Stimulated activated naive CD4-positive, alpha-beta T cell (primary cell): ENCODE data around the gene NDUFA8.

ENCODE experiments used
- DNase-seq, 6 experiments: peaks; one replicate each; lab custom pipeline; 2025; lab: John Stamatoyannopoulos, UW

The NDUFA8 gene

DNA sequence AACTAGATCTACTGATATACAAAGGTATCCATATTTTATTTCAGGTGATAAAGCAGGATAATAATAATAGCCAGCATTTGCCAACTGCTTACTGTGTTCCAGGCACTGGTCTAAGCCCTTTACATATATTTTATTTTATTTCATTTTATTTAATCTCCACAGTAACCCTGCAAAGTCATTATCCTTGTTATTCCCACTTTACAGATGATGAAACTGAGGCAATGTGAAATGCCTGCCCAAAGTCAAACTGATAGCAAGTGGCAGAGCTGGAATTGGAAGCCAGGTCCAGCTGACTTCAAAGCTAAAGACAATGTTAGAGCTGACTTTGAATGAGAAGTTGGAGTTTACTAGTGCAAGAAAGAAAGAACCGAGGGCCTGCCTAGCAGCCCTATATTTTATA, 25.0 kb upstream of the NDUFA8 start:
- DNase-seq, result no peak

DNA sequence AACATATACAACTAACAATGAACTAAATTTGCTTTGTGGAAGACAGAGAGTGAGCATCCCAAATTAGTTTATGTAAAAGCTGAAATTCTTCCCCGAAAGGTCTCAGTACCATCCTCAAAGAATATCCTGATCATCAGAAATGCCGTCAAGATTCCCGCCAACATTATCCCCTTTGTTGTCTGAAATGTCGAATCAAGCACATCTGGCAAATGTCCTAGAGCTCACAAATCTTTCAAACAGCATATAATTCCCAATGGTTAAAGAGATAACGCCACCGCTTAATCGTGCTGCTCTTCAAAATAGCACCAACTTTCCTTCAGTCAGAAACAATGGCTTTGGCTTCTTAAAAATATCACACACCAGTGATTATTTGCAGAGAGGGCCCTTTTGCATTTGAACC, 23.9 kb upstream of the NDUFA8 start:
- DNase-seq, result no peak

GRCh38 chr9:122180633-122181032, 21.1 kb upstream of the NDUFA8 start:
- DNase-seq, result no peak

- no peak for DNase-seq
These were observed 20.1 kb upstream of the NDUFA8 start for GRCh38 chr9:122179690-122180074.

GRCh38 chr9:122179054-122179689, 19.6 kb upstream of the NDUFA8 start:
- no peak for DNase-seq

- DNase-seq, result no peak
These were observed 17.3 kb upstream of the NDUFA8 start for GRCh38 chr9:122176916-122177315.

GRCh38 chr9:122173670-122174069, 14.1 kb upstream of the NDUFA8 start:
- DNase-seq, result no peak

- DNase-seq, result no peak
These were observed 12.6 kb upstream of the NDUFA8 start for GRCh38 chr9:122172131-122172530.

DNA sequence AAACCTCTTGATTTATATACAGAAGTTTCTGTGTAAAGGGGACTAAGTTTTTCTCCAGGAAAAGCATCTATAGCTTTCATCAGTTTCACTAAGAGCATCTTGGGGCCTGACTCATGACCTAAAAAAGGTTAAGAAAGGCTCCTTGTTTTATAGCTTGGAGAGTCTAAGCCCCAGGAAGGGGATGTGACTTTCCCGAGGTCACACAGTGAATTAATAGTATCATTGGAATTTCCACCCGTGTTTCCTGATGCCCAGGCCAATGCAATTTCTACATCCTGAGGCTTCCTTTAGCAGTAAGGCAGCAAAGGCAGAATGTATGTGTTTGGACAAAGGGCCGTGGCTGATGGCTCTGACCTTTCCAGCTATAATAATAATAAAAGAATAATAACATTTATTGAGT, 8.8 kb upstream of the NDUFA8 start:
- DNase-seq, result no peak

DNA sequence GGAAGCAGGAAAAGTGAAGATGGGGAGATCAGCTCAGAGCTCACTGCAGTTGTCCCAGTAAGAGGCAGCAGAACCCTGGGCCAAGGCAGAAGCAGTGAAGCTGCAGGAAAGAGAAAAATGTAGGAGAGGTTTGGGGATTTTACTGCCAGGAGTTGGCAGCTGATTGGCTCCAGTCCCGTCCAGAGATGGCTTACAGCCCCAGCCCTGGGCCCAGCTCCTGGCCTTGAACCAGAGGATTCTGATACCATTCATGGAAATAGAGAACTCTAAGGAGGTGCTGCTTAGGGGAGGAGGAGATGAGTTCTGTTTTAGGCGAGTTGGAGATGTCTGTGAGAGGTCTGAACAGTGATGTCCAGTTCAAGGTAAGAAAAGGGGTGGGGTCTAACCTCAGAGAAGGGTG, 4.7 kb upstream of the NDUFA8 start:
- DNase-seq, result no peak

DNA sequence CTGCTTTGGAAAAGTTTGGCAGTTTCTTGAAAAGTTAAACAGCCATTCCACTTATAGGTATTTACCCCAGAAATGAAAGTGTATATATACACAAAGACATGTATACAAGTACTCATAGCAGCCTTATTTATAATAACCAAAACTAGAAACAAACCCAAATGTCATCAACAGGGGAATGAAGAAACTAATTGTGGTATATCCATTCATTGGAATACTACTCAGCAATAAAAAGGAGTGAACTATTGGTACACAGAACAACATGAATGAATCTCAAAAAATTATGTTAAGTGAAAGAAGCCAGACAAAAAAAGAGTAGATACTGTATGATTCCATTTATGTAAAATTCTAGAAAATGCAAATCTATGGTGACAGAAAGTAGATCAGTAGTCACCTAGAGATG, 2.8 kb upstream of the NDUFA8 start:
- DNase-seq, result no peak

GRCh38 chr9:122159925-122160246, 307 bp upstream of the NDUFA8 start:
- DNase-seq, result no peak

GRCh38 chr9:122158202-122158601, 1.4 kb downstream of the NDUFA8 start:
- DNase-seq, result peak in 3 of 6 experiments; percentile 4 to 8 (median 7)

GRCh38 chr9:122155796-122156195, 3.8 kb downstream of the NDUFA8 start:
- DNase-seq, result no peak

GRCh38 chr9:122151267-122151828, 8.2 kb downstream of the NDUFA8 start:
- DNase-seq, result no peak

DNA sequence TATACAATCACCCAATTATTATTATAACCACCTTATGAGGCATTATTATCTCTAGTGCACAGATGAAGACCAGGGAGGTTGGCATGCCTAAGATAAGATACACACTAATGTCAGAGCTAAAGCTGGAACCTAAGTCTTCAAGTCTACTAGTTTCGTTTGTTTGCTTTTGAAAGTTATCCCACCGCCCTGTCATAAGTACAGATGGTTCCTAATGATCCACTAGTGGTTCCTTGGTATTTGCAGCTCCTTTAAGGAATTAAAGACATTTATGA, 14.1 kb downstream of the NDUFA8 start:
- DNase-seq, result no peak

- no peak for DNase-seq
These were observed 14.6 kb downstream of the NDUFA8 start for GRCh38 chr9:122144836-122145591.

DNA sequence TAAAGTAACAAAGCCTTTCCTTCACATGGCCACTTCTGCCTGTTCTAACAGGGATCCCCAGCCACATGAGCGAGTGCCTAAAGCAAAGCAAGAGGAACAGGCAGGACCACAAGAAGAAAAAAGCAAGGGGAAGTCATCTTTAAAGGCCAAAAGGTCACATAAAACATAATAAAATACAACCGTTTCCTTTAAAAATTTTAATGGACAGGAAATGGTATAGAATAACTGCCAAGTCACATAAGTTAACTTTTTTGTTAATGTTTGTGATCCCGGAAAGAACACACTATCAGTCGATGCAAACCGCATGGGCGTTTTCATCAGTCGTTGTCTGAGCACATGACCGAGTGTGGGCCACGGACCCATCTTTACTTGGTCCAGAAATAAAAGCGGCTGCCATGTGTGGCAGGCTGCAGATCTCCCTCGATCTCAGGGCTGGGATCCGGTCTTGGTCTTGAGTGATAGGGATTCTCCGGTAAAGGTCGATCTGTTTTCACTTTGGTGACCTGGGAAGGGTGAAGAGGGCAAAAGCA, 15.6 kb downstream of the NDUFA8 start:
- DNase-seq, result no peak

- no peak for DNase-seq
These were observed 16.3 kb downstream of the NDUFA8 start for GRCh38 chr9:122143296-122143695.

GRCh38 chr9:122141671-122142070, 17.9 kb downstream of the NDUFA8 start:
- no peak for DNase-seq

DNA sequence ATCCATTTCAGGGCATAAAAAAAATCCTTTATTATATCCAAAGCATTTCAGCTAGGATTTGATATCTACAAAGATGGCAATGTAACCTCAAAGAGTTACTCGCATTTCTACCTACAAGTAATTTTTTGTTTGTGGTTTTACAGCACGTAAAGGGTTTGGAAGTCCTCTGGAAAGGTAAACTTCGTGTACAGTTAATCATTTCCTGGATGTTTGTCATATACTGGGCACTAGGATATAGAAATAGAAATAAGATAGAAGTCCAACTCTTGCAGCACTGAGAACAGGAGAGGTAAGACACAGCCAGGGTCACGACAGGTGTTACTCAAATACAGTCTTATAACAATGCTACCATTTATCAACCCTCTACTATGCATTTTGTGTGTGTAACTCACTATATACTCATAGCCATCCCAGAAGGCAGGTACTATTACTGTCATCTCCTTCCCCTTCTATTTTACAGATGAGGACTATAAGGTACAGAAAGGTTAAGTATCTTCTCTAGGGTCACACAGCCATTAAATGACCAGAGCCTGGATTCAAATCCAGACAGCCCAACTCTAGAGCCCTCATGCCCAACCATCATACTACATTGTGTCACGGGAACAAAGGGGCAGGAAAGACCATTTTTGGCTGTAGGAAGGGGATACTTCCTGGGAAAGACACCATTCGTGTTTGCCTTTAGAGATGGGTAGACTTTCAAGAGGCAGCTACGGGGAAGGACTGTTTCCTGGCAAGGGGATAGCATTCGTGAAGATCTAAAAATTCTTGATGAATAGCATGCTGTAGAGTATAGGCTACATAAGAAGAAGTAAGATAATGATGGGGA, 19.0 kb downstream of the NDUFA8 start:
- DNase-seq, result no peak

DNA sequence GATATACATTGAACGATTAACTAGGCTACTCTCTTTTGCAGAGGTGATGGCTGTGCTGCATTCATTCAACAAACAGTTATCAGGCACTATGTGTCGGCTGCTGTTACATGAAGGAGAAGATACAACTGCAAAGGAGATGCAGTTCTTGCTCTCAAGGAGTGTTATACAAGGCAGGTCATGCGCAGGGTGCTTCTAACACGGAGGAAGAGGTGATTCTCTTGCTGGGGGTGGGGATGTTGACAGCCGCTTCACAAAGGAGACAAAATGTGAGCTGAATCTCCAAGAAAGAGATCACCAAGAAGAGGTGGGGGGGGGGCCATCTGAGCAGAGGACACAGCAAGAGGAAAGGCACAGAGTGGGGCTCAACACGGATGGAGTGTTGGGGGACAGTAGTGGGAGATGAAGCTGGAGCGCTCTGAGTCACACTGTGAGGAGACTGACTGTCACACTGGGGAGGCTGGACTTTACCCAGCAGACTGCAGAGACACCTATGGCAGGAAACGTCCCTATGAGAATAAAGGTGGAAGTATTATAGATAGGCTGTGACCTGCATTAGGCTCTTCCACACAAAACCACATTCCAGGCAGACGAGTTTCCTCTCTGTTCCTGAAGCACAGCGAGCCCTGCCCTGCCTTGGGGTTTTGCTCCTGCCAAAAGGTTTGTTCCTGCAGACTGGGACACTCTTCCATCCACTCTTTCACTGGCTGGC, 20.9 kb downstream of the NDUFA8 start:
- no peak for DNase-seq
